MM.1S (cell line): ENCODE measurements around the gene PCDH9.
A peak's percentile ranks its signal among the peaks of the same experiment; 100 is the strongest.

Experiments
- DNase-seq: peaks from one replicate; pipeline ENCODE4 v3.0.0-alpha.2; 2015
- H2AFZ ChIP-seq: fragments of 300-600 bp; sonication (generic); 2 replicates; pipeline ENCODE4 v1.6.0; 2016; ENCODE audit warnings: antibody characterized with exemption, low read length
- H3F3A ChIP-seq: fragments of 300-600 bp; sonication (generic); 2 replicates; pipeline ENCODE4 v1.6.1; 2016; ENCODE audit warnings: mild to moderate bottlenecking, antibody characterized with exemption, low read length, moderate library complexity, mixed read lengths; ENCODE audit not compliant: insufficient read depth
- H3K27ac ChIP-seq: fragments of 300-600 bp; sonication (generic); 2 replicates; pipeline ENCODE4 v1.5.1; 2016; ENCODE audit warnings: mild to moderate bottlenecking, low read length
- H3K27me3 ChIP-seq: fragments of 300-600 bp; sonication (generic); replicated peaks from 2 replicates; pipeline ENCODE4 v1.6.0; 2016; ENCODE audit warnings: low read length; ENCODE audit not compliant: insufficient read depth
- H3K36me3 ChIP-seq: fragments of 300-600 bp; sonication (generic); replicated peaks from 2 replicates; pipeline ENCODE4 v1.6.1; 2016; ENCODE audit warnings: mild to moderate bottlenecking, low read length, mixed read lengths; ENCODE audit not compliant: insufficient read depth
- H3K4me1 ChIP-seq: fragments of 300-600 bp; sonication (generic); 2 replicates; pipeline ENCODE4 v1.6.1; 2016; ENCODE audit warnings: low read length, mixed read lengths
- H3K4me2 ChIP-seq: fragments of 300-600 bp; sonication (generic); 2 replicates; pipeline ENCODE4 v1.6.0; 2016; ENCODE audit warnings: low read depth, low read length
- H3K4me3 ChIP-seq: fragments of 300-600 bp; sonication (generic); 2 replicates; pipeline ENCODE4 v1.5.1; 2016; ENCODE audit warnings: low read length, mixed read lengths
- H3K79me2 ChIP-seq: fragments of 300-600 bp; sonication (generic); 2 replicates; pipeline ENCODE4 v1.6.1; 2016; ENCODE audit warnings: mixed run types, low read length, mixed read lengths
- H3K9ac ChIP-seq: fragments of 300-600 bp; sonication (generic); 2 replicates; pipeline ENCODE4 v1.6.1; 2016; ENCODE audit warnings: low read length, mixed read lengths
- H3K9me2 ChIP-seq: fragments of 300-600 bp; sonication (generic); replicated peaks from 2 replicates; pipeline ENCODE4 v1.6.1; 2016; ENCODE audit warnings: mild to moderate bottlenecking, low read length, mixed read lengths; ENCODE audit not compliant: insufficient read depth
- H3K9me3 ChIP-seq: fragments of 300-600 bp; sonication (generic); replicated peaks from 2 replicates; pipeline ENCODE4 v1.6.1; 2016; ENCODE audit warnings: mild to moderate bottlenecking, low read length, mixed read lengths; ENCODE audit not compliant: insufficient read depth
- H4K20me1 ChIP-seq: fragments of 300-600 bp; sonication (generic); 2 replicates; pipeline ENCODE4 v1.6.1; 2016; ENCODE audit warnings: mild to moderate bottlenecking, low read length, moderate library complexity, mixed read lengths; ENCODE audit not compliant: insufficient read depth
- EZH2 ChIP-seq: fragments of 300-600 bp; sonication (generic); optimal IDR thresholded peaks from 2 replicates; pipeline ENCODE3; 2017; ENCODE audit warnings: low read depth, mild to moderate bottlenecking, antibody characterized with exemption, low read length, mixed read lengths
- EZH2phosphoT487 ChIP-seq: fragments of 300-600 bp; sonication (generic); IDR thresholded peaks from 2 replicates; pipeline ENCODE4 v1.6.1; 2018; ENCODE audit warnings: antibody characterized with exemption, low read length
- TF ChIP-seq, protein P1 (sequence below): fragments of 300-600 bp; sonication (generic); IDR thresholded peaks from 2 replicates; pipeline ENCODE4 v1.5.1; 2016; ENCODE audit warnings: antibody characterized with exemption, low read length, mixed read lengths

PCDH9 gene

DNA sequence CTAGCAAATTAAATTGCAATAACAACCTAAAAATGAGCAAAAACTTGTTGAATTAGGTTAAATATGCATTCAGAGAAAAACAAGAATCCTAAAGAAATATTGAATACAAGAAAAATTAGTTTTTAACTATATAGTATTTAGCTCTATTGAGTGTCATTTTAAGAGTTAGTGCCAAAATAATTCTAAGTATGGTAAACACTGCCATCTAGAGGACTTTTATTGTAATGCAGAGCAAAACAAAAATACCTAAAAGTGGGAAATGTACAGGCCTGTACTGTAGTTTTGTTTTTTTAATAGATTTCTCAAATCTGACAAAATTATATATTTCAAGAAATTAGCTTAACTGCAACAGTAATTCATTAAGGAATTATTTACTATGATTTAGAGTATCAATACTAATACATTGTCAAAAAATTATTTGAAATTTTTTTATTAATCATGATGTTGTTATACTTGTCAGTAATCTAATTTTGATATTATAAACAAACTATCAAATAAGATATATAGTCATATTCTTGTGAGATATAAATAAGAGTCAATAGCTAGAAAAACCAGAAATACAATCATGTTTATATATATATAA lies 8.2 kb upstream of the PCDH9 start:
- Histone ChIP-seq H3K27me3 (no peaks in the 10 kb centered on the region), H4K20me1 (no peaks in the 10 kb centered on the region), H3K27ac (no peak overlapping the region), H3K4me1 (no peaks in the 10 kb centered on the region), H3K79me2 (no peaks in the 10 kb centered on the region), H3K4me3 (no peak overlapping the region), H3K36me3 (no peaks in the 10 kb centered on the region), H3K4me2 (no peak overlapping the region), H2AFZ (no peak overlapping the region), H3F3A (no peaks in the 10 kb centered on the region), H3K9me3 (no peaks in the 10 kb centered on the region), H3K9ac (no peak overlapping the region), H3K9me2 (no peaks in the 10 kb centered on the region)
- peak; percentile 13 for DNase-seq
- TF ChIP-seq, protein P1, sequence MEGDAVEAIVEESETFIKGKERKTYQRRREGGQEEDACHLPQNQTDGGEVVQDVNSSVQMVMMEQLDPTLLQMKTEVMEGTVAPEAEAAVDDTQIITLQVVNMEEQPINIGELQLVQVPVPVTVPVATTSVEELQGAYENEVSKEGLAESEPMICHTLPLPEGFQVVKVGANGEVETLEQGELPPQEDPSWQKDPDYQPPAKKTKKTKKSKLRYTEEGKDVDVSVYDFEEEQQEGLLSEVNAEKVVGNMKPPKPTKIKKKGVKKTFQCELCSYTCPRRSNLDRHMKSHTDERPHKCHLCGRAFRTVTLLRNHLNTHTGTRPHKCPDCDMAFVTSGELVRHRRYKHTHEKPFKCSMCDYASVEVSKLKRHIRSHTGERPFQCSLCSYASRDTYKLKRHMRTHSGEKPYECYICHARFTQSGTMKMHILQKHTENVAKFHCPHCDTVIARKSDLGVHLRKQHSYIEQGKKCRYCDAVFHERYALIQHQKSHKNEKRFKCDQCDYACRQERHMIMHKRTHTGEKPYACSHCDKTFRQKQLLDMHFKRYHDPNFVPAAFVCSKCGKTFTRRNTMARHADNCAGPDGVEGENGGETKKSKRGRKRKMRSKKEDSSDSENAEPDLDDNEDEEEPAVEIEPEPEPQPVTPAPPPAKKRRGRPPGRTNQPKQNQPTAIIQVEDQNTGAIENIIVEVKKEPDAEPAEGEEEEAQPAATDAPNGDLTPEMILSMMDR, result peak; percentile 36
- TF ChIP-seq EZH2phosphoT487, result no peak
- TF ChIP-seq EZH2, result no peak

DNA sequence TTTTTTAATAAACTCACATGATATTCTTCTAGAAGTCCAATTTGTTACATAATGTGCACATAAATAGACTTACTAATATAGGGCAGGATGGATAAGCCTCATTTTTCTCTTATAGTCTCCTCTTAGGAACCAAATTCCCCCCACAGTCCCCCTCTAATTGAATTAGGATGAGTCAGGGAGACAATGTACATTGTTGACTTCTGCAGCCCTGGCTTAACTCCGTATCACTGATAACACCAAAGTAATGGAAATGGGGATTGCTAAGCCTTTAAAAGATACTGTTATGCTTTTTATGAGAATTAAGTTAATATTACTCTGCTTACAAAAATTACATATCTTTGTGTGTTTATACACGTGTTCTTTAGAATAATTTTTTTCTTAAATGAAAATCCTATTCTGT lies 5.1 kb upstream of the PCDH9 start:
- no peak for TF ChIP-seq EZH2
- TF ChIP-seq EZH2phosphoT487, result no peak
- TF ChIP-seq, protein P1, result no peak
- H2AFZ ChIP-seq, result no peak overlapping the region
- DNase-seq, result no peak
- H3K9me2 ChIP-seq, result no peaks in the 10 kb centered on the region
- H3K9ac ChIP-seq, result no peak overlapping the region
- no peaks in the 10 kb centered on the region for H3F3A ChIP-seq
- no peaks in the 10 kb centered on the region for H3K79me2 ChIP-seq
- no peaks in the 10 kb centered on the region for H3K36me3 ChIP-seq
- H3K27ac ChIP-seq, result no peak overlapping the region
- H3K4me1 ChIP-seq, result no peaks in the 10 kb centered on the region
- no peaks in the 10 kb centered on the region for H3K27me3 ChIP-seq
- no peak overlapping the region for H3K4me2 ChIP-seq
- no peaks in the 10 kb centered on the region for H3K9me3 ChIP-seq
- H3K4me3 ChIP-seq, result no peak overlapping the region
- H4K20me1 ChIP-seq, result no peaks in the 10 kb centered on the region

DNA sequence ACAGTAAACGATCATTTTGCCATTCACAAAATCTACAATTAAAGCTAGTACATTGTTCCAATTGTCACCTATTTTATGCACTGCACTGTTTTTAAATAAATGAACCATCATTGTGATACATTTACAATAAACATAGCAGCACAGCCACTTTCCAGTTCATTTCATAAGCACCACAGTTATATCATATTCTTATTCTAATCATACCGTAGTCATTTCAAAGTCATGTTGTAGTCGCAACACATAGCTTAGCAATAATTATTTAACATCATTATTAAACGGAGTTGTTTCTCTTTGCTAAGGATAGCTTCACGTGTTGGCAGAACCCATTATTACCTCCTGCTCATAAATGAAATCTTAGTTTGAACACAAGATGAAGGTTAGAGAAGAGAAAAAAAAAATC lies 2.2 kb upstream of the PCDH9 start:
- Histone ChIP-seq H3K36me3 (no peaks in the 10 kb centered on the region), H3K4me3 (no peak overlapping the region), H3F3A (no peaks in the 10 kb centered on the region), H3K27ac (no peak overlapping the region), H3K79me2 (no peaks in the 10 kb centered on the region), H3K9ac (no peak overlapping the region), H3K9me3 (no peaks in the 10 kb centered on the region), H3K9me2 (no peaks in the 10 kb centered on the region), H3K27me3 (no peaks in the 10 kb centered on the region), H3K4me2 (no peak overlapping the region), H4K20me1 (no peaks in the 10 kb centered on the region), H2AFZ (no peak overlapping the region), H3K4me1 (no peaks in the 10 kb centered on the region)
- TF ChIP-seq EZH2, result no peak
- TF ChIP-seq, protein P1, result no peak
- TF ChIP-seq EZH2phosphoT487, result no peak
- no peak for DNase-seq
